GM12892 (cell line): Measurements from ENCODE around the gene NCAN.

Experiments
- POLR2A ChIP-seq: IDR thresholded peaks from 2 replicates; pipeline ENCODE4 v1.6.1; 2011; ENCODE audit warnings: low read depth, low read length, control low read depth
- POLR2AphosphoS5 ChIP-seq: IDR thresholded peaks from 2 replicates; pipeline ENCODE4 v1.6.1; 2011; ENCODE audit warnings: low read depth, low read length, control low read depth

DNA sequence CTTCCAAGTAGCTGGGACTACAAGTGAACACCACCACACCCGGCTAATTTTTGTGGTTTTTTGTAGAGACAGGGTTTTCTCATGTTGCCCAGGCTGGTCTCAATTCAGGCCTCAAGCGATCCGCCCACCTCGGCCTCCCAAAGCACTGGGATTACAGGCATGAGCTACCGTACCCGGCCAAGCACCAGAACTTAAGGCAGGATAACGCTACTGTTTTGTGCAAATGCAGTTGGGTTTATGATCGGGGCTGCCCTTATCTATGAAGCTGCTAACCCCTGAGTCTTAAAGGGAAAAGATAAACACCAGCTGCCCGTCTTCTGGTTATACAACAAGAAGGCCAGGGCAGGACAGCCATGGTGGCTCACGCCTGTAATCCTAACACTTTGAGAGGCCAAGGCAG, 73.9 kb downstream of the NCAN start:
- TF ChIP-seq POLR2A, result no peak
- no peak for TF ChIP-seq POLR2AphosphoS5
